Mesodermal cell (in vitro differentiated cells): Measurements from ENCODE around the gene SPTSSB.

Experiments used
- H3K27ac ChIP-seq: 2 replicates; pipeline ENCODE4 v1.7.0; 2013; ENCODE audit warnings: mild to moderate bottlenecking, low read depth, low read length, moderate library complexity; ENCODE audit not compliant: severe bottlenecking
- H3K36me3 ChIP-seq: 2 replicates; pipeline ENCODE4 v1.7.1; 2013; ENCODE audit warnings: mild to moderate bottlenecking, low read length, moderate library complexity; ENCODE audit not compliant: control insufficient read depth, insufficient read depth
- H3K4me1 ChIP-seq: one replicate; pipeline ENCODE4 v1.7.1; 2013; ENCODE audit warnings: mild to moderate bottlenecking, low read length; ENCODE audit not compliant: insufficient read depth, control insufficient read depth, poor library complexity, severe bottlenecking
- H3K4me3 ChIP-seq: 2 replicates; pipeline ENCODE4 v1.7.0; 2013; ENCODE audit warnings: low read length, control low read depth, mild to moderate bottlenecking; ENCODE audit not compliant: insufficient read depth, poor library complexity, severe bottlenecking; ENCODE audit errors: extremely low read depth
- H3K9me3 ChIP-seq: 2 replicates; pipeline ENCODE4 v1.7.1; 2013; ENCODE audit warnings: mild to moderate bottlenecking, low read length, moderate library complexity; ENCODE audit not compliant: control insufficient read depth
- WGBS, 2 experiments: methylation state at CpG; one replicate each; pipeline ENCODE4 v1.1.5; 2013; ENCODE audit warnings: missing lambda C conversion rate in 2 of 2; ENCODE audit not compliant: insufficient coverage in 2 of 2; 5-methylcytosine and 5-hydroxymethylcytosine counted together

Gene SPTSSB

DNA sequence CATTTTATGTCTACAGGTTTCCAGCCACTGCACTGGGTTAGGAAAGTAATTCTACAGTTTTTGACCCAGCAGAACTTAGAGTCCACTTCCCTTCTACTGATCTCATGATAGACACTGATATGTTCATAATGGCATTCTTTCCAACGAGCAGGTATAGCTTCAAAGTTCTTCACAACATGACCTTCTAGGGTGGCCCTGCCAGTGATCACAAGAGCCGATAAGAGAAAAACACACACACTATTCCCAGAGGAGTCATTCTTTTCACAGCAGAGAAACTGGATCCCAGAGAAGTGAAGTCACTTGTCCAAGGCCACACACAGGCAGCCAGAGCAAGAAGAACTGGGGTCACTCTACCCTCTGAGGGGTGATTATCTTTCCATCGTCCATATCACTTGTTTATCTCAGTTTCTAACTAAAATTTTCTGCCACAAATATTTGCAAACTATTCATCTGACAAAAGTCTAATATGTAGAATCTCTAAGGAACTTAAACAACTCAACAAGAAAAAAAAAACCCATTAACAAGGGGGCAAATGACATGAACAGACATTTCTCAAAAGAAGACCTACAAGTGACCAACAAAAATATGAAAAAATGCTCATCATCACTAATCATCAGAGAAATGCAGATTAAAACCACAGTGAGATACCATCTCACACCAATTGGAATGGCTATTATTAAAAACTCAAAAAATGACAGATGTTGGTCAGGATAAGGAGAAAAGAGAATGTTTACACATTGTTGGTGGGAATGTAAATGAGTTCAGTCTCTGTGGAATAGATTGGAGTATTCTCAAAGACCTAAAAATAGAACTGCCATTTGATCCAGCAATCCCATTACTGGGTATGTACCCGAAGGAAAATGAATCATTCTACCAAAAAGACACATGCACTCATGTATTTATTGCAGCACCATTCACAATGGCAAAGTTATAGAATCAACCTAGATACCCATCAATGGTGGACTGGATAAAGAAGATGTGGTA is 31.5 kb downstream of the SPTSSB start:
- 61 to 90% methylated on average over 2 to 3 of the region's 4 CpGs for WGBS, 2 experiments
- Histone ChIP-seq H3K27ac (no peak overlapping the region), H3K9me3 (no peaks in the 10 kb centered on the region), H3K36me3 (no peaks in the 10 kb centered on the region), H3K4me1 (no peaks in the 10 kb centered on the region), H3K4me3 (no peak overlapping the region)

- Histone ChIP-seq H3K4me1 (no peaks in the 10 kb centered on the region), H3K36me3 (no peaks in the 10 kb centered on the region), H3K27ac (no peak overlapping the region), H3K9me3 (no peaks in the 10 kb centered on the region), H3K4me3 (no peak overlapping the region)
Observed at GRCh38 chr3:161337311-161337710, 34.0 kb downstream of the SPTSSB start.

- H3K27ac ChIP-seq = no peak overlapping the region
- H3K9me3 ChIP-seq = no peaks in the 10 kb centered on the region
- H3K4me3 ChIP-seq = no peak overlapping the region
- H3K36me3 ChIP-seq = no peaks in the 10 kb centered on the region
- no peaks in the 10 kb centered on the region for H3K4me1 ChIP-seq
- WGBS, 2 experiments = 91 to 95% methylated on average over 2 of the region's 2 CpGs
Observed at GRCh38 chr3:161336661-161337060, 34.7 kb downstream of the SPTSSB start.

GRCh38 chr3:161333696-161334095 is 37.6 kb downstream of the SPTSSB start:
- WGBS, 2 experiments = no CpG with 5 or more reads among the region's 2 CpGs
- no peak overlapping the region for H3K27ac ChIP-seq
- no peaks in the 10 kb centered on the region for H3K36me3 ChIP-seq
- H3K4me3 ChIP-seq = no peak overlapping the region
- H3K9me3 ChIP-seq = no peaks in the 10 kb centered on the region
- no peaks in the 10 kb centered on the region for H3K4me1 ChIP-seq

- no peaks in the 10 kb centered on the region for H3K4me1 ChIP-seq
- no peak overlapping the region for H3K4me3 ChIP-seq
- no peaks in the 10 kb centered on the region for H3K9me3 ChIP-seq
- H3K27ac ChIP-seq = no peak overlapping the region
- 80% methylated on average over 1 of the region's 1 CpG; no CpG with 5 or more reads in 1 of the 2 experiments for WGBS, 2 experiments
- no peaks in the 10 kb centered on the region for H3K36me3 ChIP-seq
Observed at GRCh38 chr3:161332792-161333191, 38.5 kb downstream of the SPTSSB start.

DNA sequence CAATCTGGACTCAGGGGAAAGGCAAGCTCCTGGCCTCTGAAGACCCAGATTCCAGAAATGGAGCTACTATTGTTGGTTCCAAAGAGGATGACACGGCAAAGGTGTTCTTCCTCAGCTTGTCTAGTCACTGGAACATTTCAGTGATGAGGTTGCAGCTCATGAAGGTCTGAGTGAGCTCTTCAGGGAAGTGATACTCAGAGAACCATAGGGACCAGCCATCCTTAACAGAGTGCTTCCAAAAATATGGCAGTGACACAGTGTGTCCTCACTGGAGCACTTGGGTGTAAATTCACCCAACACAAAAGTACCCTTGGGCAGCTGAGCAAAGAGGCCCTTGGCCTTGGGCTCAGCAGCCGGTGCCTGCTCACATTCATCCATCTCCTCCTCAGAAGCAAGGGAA is 46.3 kb downstream of the SPTSSB start:
- Histone ChIP-seq H3K4me3 (no peak overlapping the region), H3K36me3 (no peaks in the 10 kb centered on the region), H3K9me3 (no peaks in the 10 kb centered on the region), H3K27ac (no peak overlapping the region), H3K4me1 (no peaks in the 10 kb centered on the region)
- whole genome bisulfite sequencing, 2 experiments = 86 to 89% methylated on average over 2 of the region's 2 CpGs

- no peak overlapping the region for H3K27ac ChIP-seq
- no peaks in the 10 kb centered on the region for H3K9me3 ChIP-seq
- no peaks in the 10 kb centered on the region for H3K36me3 ChIP-seq
- no peaks in the 10 kb centered on the region for H3K4me1 ChIP-seq
- H3K4me3 ChIP-seq = no peak overlapping the region
Observed at GRCh38 chr3:161323926-161324621, 47.2 kb downstream of the SPTSSB start.

GRCh38 chr3:161322781-161323568 is 48.3 kb downstream of the SPTSSB start:
- no CpG with 5 or more reads among the region's 2 CpGs for WGBS, 2 experiments
- H3K4me3 ChIP-seq = no peak overlapping the region
- H3K27ac ChIP-seq = no peak overlapping the region
- H3K36me3 ChIP-seq = no peaks in the 10 kb centered on the region
- no peaks in the 10 kb centered on the region for H3K4me1 ChIP-seq
- no peaks in the 10 kb centered on the region for H3K9me3 ChIP-seq

- WGBS, 2 experiments = no CpG with 5 or more reads among the region's 1 CpG
Observed at GRCh38 chr3:161320837-161321236, 50.5 kb downstream of the SPTSSB start.

GRCh38 chr3:161319867-161320266 is 51.5 kb downstream of the SPTSSB start:
- 74 to 92% methylated on average over 2 to 3 of the region's 3 CpGs for WGBS, 2 experiments

More at GRCh38 chr3:161320837-161321236, 50.5 kb downstream of the SPTSSB start:
- Histone ChIP-seq H3K9me3 (no peaks in the 10 kb centered on the region), H3K36me3 (no peaks in the 10 kb centered on the region), H3K27ac (no peak overlapping the region), H3K4me3 (no peak overlapping the region), H3K4me1 (peaks cover 3% of the 10 kb centered on the region)

More at GRCh38 chr3:161319867-161320266, 51.5 kb downstream of the SPTSSB start:
- H3K9me3 ChIP-seq = no peaks in the 10 kb centered on the region
- H3K36me3 ChIP-seq = no peaks in the 10 kb centered on the region
- no peak overlapping the region for H3K27ac ChIP-seq
- H3K4me3 ChIP-seq = no peak overlapping the region
- H3K4me1 ChIP-seq = peaks cover 4% of the 10 kb centered on the region
